A549 treated with Hydrocortisone at 1 μM for 4 hours (cell line): ENCODE results near the gene CPA3. TPM values are rescaled to one million over a fixed set of nuclear protein-coding genes. Genes with fewer than 3 reads are reported as not detected.

ENCODE experiments used
- total RNA-seq: library from RNA; stranded (reverse); fragments of 200-300 nt; extraction: Qiagen RNA extraction; gene quantifications from 5 replicates; pipeline ENCODE4 v1.2.3, GENCODE V29; 2022

CPA3 gene
- not detected in 5 replicates for total RNA-seq

DNA sequence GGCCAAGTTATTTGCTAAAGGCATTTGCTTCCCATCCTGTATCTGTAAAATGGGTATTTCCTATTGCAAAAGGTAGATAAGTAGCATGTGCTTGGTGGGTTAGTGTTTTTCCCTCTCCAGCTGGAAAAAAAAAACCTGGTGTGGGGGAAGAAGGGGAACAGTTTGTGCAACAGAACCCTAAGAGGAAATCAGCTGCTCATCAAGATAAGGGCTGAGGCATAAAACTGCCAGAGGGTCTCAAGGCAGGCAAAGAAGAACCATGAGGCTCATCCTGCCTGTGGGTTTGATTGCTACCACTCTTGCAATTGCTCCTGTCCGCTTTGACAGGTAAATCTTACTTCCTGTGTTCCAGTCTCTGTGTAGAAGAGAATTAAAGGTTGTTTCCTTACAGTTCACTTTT, at the start of gene CPA3:
Gene CPA3, plus strand, starts transcription at position 248 of the 400 bp plus-strand sequence. Its CDS starts 12 bp downstream, at position 260.

GRCh38 chr3:148827585-148827984, 37.5 kb upstream of the CPA3 start, which contains the start of gene CPB1:
CPB1 (plus strand) TSS chr3:148827811; CDS start chr3:148827824, 13 bp downstream.

Other genes starting within 250 kb of the CPA3 start
- 0.32 to 0.77 TPM (median 0.59 TPM) in 5 replicates for gene AGTR1, start 167.4 kb upstream of the CPA3 start, total RNA-seq
- not detected in 5 replicates for gene CPB1, start 37.5 kb upstream of the CPA3 start, total RNA-seq
- gene GYG1, start 126.2 kb downstream of the CPA3 start, total RNA-seq: 33.1 to 45.4 TPM (median 34.7 TPM) in 5 replicates
- gene HLTF, start 221.2 kb downstream of the CPA3 start, total RNA-seq: 11.2 to 21.7 TPM (median 15.6 TPM) in 5 replicates